ENCODE measurements around the gene LCN6.

LCN6 gene

GRCh38 chr9:136754059-136754572 is 5.8 kb upstream of the LCN6 start:
- no peak overlapping the region for H3K27ac ChIP-seq (ENCODE audit: low read length)
- H3K27me3 ChIP-seq (replicated peaks; ENCODE audit: insufficient read depth, low read length) = peaks cover 88% of the 10 kb centered on the region
- H4K20me1 ChIP-seq (ENCODE audit: insufficient read depth, low read length) = no peaks in the 10 kb centered on the region

GRCh38 chr9:136753371-136754058 is 5.2 kb upstream of the LCN6 start:
- DNase-seq = no peak
- TF ChIP-seq EZH2phosphoT487 (IDR thresholded peaks at IDR 0.05; ENCODE audit: low read length) (no peak), EZH2 (optimal IDR thresholded peaks at IDR 0.05; ENCODE audit: low read depth, low read length) (no peak)
- Histone ChIP-seq H3K4me1 (ENCODE audit: low read length) (0 out of 2 replicates have a peak, but pooled peaks cover 2% of the 10 kb centered on the region), H2AFZ (ENCODE audit: low read length) (no peak overlapping the region), H3K9ac (ENCODE audit: low read length) (no peak overlapping the region), H3F3A (ENCODE audit: insufficient read depth, low read length) (no peaks in the 10 kb centered on the region), H3K9me2 (replicated peaks; ENCODE audit: insufficient read depth, low read length) (no peaks in the 10 kb centered on the region), H3K79me2 (ENCODE audit: low read length) (no peaks in the 10 kb centered on the region), H3K9me3 (replicated peaks; ENCODE audit: insufficient read depth, low read length) (no peaks in the 10 kb centered on the region), H3K36me3 (replicated peaks; ENCODE audit: insufficient read depth, low read length) (no peaks in the 10 kb centered on the region), H3K4me2 (ENCODE audit: low read depth, low read length) (no peak overlapping the region), H3K27ac (ENCODE audit: low read length) (no peak overlapping the region), H4K20me1 (ENCODE audit: insufficient read depth, low read length) (no peaks in the 10 kb centered on the region), H3K27me3 (replicated peaks; ENCODE audit: insufficient read depth, low read length) (peaks cover 94% of the 10 kb centered on the region), H3K4me3 (ENCODE audit: low read length) (no peak overlapping the region)

More at GRCh38 chr9:136754059-136754572, 5.8 kb upstream of the LCN6 start:
- no peak overlapping the region for H3K9ac ChIP-seq (ENCODE audit: low read length)
- H3K9me2 ChIP-seq (replicated peaks; ENCODE audit: insufficient read depth, low read length) = no peaks in the 10 kb centered on the region
- no peak overlapping the region for H3K4me2 ChIP-seq (ENCODE audit: low read depth, low read length)
- DNase-seq = no peak
- H3K4me1 ChIP-seq (ENCODE audit: low read length) = 0 out of 2 replicates have a peak, but pooled peaks cover 2% of the 10 kb centered on the region
- H3K9me3 ChIP-seq (replicated peaks; ENCODE audit: insufficient read depth, low read length) = no peaks in the 10 kb centered on the region
- TF ChIP-seq CTCF (IDR thresholded peaks at IDR 0.05; ENCODE audit: low read length) (no peak), EZH2 (optimal IDR thresholded peaks at IDR 0.05; ENCODE audit: low read depth, low read length) (no peak), EZH2phosphoT487 (IDR thresholded peaks at IDR 0.05; ENCODE audit: low read length) (no peak)
- no peaks in the 10 kb centered on the region for H3F3A ChIP-seq (ENCODE audit: insufficient read depth, low read length)
- H3K79me2 ChIP-seq (ENCODE audit: low read length) = no peaks in the 10 kb centered on the region
- H2AFZ ChIP-seq (ENCODE audit: low read length) = no peak overlapping the region
- H3K4me3 ChIP-seq (ENCODE audit: low read length) = no peak overlapping the region
- H3K36me3 ChIP-seq (replicated peaks; ENCODE audit: insufficient read depth, low read length) = no peaks in the 10 kb centered on the region

GRCh38 chr9:136751814-136752213 is 3.5 kb upstream of the LCN6 start:
- Histone ChIP-seq H3K27ac (ENCODE audit: low read length) (no peak overlapping the region), H3K4me2 (ENCODE audit: low read depth, low read length) (no peak overlapping the region), H3K27me3 (replicated peaks; ENCODE audit: insufficient read depth, low read length) (peaks cover 97% of the 10 kb centered on the region), H3F3A (ENCODE audit: insufficient read depth, low read length) (no peaks in the 10 kb centered on the region), H2AFZ (ENCODE audit: low read length) (no peak overlapping the region), H3K9me2 (replicated peaks; ENCODE audit: insufficient read depth, low read length) (no peaks in the 10 kb centered on the region), H3K9ac (ENCODE audit: low read length) (no peak overlapping the region), H3K79me2 (ENCODE audit: low read length) (no peaks in the 10 kb centered on the region), H3K4me3 (ENCODE audit: low read length) (no peak overlapping the region), H4K20me1 (ENCODE audit: insufficient read depth, low read length) (no peaks in the 10 kb centered on the region), H3K4me1 (ENCODE audit: low read length) (no peaks in the 10 kb centered on the region), H3K36me3 (replicated peaks; ENCODE audit: insufficient read depth, low read length) (no peaks in the 10 kb centered on the region), H3K9me3 (replicated peaks; ENCODE audit: insufficient read depth, low read length) (no peaks in the 10 kb centered on the region)
- no peak for TF ChIP-seq EZH2phosphoT487 (IDR thresholded peaks at IDR 0.05; ENCODE audit: low read length)
- no peak for TF ChIP-seq CTCF (IDR thresholded peaks at IDR 0.05; ENCODE audit: low read length)
- no peak for TF ChIP-seq EZH2 (optimal IDR thresholded peaks at IDR 0.05; ENCODE audit: low read depth, low read length)
- no peak for DNase-seq

GRCh38 chr9:136751244-136751643 is 2.9 kb upstream of the LCN6 start:
- peaks cover 97% of the 10 kb centered on the region for H3K27me3 ChIP-seq (replicated peaks; ENCODE audit: insufficient read depth, low read length)
- H3K4me1 ChIP-seq (ENCODE audit: low read length) = no peaks in the 10 kb centered on the region
- H3K9me2 ChIP-seq (replicated peaks; ENCODE audit: insufficient read depth, low read length) = no peaks in the 10 kb centered on the region
- no peak overlapping the region for H3K4me3 ChIP-seq (ENCODE audit: low read length)
- no peaks in the 10 kb centered on the region for H4K20me1 ChIP-seq (ENCODE audit: insufficient read depth, low read length)
- no peaks in the 10 kb centered on the region for H3K79me2 ChIP-seq (ENCODE audit: low read length)
- no peak overlapping the region for H2AFZ ChIP-seq (ENCODE audit: low read length)
- H3K27ac ChIP-seq (ENCODE audit: low read length) = no peak overlapping the region
- H3F3A ChIP-seq (ENCODE audit: insufficient read depth, low read length) = no peaks in the 10 kb centered on the region
- H3K9me3 ChIP-seq (replicated peaks; ENCODE audit: insufficient read depth, low read length) = no peaks in the 10 kb centered on the region
- H3K9ac ChIP-seq (ENCODE audit: low read length) = no peak overlapping the region
- no peaks in the 10 kb centered on the region for H3K36me3 ChIP-seq (replicated peaks; ENCODE audit: insufficient read depth, low read length)
- H3K4me2 ChIP-seq (ENCODE audit: low read depth, low read length) = no peak overlapping the region
- no peak for DNase-seq
- TF ChIP-seq EZH2phosphoT487 (IDR thresholded peaks at IDR 0.05; ENCODE audit: low read length) (no peak), CTCF (IDR thresholded peaks at IDR 0.05; ENCODE audit: low read length) (no peak), EZH2 (optimal IDR thresholded peaks at IDR 0.05; ENCODE audit: low read depth, low read length) (no peak)
